ENCODE results near the gene THADA. TPM values are rescaled to one million over a fixed set of nuclear protein-coding genes. Genes with fewer than 3 reads are reported as not detected.

THADA gene
- total RNA-seq, 1 donor from 2014 or later: 32.9 TPM

DNA sequence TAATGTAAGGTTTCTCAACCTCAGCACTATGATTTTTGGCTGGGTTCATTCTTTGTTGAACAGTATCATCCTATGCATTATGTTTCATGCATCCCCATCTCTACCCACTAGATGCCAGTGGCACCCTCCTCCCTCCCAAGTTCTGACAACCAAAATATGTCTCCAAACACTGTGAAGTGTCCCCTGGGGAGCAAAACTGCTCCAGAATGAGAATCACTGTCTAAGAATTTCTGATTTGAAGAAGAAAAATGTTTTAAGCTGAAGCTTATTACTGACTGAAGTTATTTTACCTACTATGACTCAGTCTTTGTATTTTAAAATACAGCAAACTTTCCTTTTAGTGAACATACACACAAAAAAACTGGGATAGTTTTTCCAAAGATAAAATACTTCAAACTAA, 3.4 kb downstream of the THADA start:
- intact Hi-C loops (cut with DNase I): no loop called here
- Histone ChIP-seq H3K27ac (no peak overlapping the region), H3K36me3 (peaks cover 46% of the 10 kb centered on the region), H3K4me1 (peaks cover 15% of the 10 kb centered on the region), H3K9me3 (no peaks in the 10 kb centered on the region), H3K27me3 (no peaks in the 10 kb centered on the region), H3K4me3 (no peak overlapping the region)
- ATAC-seq (no peak), DNase-seq (no peak)
- TF ChIP-seq CTCF (IDR thresholded peaks at IDR 0.05): no peak

GRCh38 chr2:43585708-43586107, 10.1 kb downstream of the THADA start:
- Histone ChIP-seq H3K4me1 (no peaks in the 10 kb centered on the region), H3K9me3 (no peaks in the 10 kb centered on the region), H3K36me3 (peaks cover 83% of the 10 kb centered on the region), H3K27me3 (no peaks in the 10 kb centered on the region), H3K4me3 (no peak overlapping the region), H3K27ac (no peak overlapping the region)
- ATAC-seq (no peak), DNase-seq (no peak)
- intact Hi-C loops (cut with DNase I): no loop called here
- TF ChIP-seq CTCF (IDR thresholded peaks at IDR 0.05): no peak

DNA sequence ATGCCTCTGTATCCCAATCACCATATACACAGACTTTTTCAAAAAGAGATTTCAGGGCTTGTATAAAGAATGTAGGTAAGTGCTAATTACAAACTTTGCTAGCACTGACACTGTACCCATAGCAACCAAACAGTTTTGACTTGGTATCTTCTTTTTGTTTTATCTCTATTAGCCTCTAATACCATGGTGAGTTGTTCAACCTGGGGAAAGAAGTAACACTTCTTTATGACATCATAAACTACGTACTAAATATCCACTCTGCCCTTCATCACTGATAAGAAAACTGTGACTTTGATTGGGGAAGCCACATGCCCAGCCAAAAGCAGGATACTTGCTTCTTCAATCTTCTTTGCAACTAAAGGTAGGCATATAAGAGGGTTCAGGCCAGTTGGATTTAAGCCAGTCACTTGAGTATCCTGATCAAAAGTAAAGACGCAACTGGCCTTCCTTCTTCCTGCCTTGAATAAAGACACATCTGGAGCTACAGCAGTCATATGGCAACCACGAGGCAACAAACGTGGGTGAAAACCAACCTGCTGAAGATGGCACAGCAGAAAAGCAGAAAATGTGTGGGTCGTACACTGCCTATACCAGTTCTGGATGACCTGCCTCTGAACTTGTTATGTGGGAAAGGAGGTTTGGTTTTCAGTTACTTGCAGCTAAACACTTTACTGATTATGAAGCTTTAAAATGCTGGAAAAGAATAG, 16.4 kb downstream of the THADA start:
- H3K27ac ChIP-seq: no peak overlapping the region
- ATAC-seq (no peak), DNase-seq (no peak)
- intact Hi-C loops (cut with DNase I): no loop called here
- H3K36me3 ChIP-seq: peaks cover 82% of the 10 kb centered on the region
- no peaks in the 10 kb centered on the region for H3K9me3 ChIP-seq
- H3K4me1 ChIP-seq: no peaks in the 10 kb centered on the region
- no peaks in the 10 kb centered on the region for H3K27me3 ChIP-seq
- no peak overlapping the region for H3K4me3 ChIP-seq
- no peak for TF ChIP-seq CTCF (IDR thresholded peaks at IDR 0.05)

- no peak overlapping the region for H3K27ac ChIP-seq
- peak; percentile 80 for TF ChIP-seq CTCF (IDR thresholded peaks at IDR 0.05)
- no peak overlapping the region for H3K4me3 ChIP-seq
- intact Hi-C loops (cut with DNase I): no loop called here
- peaks cover 88% of the 10 kb centered on the region for H3K36me3 ChIP-seq
- no peaks in the 10 kb centered on the region for H3K9me3 ChIP-seq
- DNase-seq (no peak), ATAC-seq (peak; percentile 43)
- H3K4me1 ChIP-seq: no peaks in the 10 kb centered on the region
- no peaks in the 10 kb centered on the region for H3K27me3 ChIP-seq
These were observed 18.6 kb downstream of the THADA start for GRCh38 chr2:43576981-43577892.

DNA sequence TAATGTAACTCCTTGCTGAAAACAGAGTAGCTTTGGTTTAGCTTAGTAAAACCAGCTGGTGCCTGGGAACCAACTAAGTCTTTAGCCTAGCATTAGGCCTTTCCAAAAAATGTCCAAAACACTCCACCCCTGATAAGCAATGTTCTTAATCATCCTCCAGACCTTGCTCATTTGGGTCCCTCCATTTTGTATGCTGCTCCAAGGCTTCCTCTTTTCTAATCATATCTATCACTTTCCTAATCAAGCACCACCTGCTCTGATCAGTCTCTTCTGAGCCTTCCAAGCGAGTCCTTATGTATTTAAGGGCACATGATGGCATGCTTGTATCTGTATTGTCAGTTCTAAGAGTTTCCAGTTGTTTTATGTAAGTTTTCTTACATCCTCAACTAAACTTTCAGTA, 23.6 kb downstream of the THADA start:
- H3K9me3 ChIP-seq: no peaks in the 10 kb centered on the region
- no peak overlapping the region for H3K4me3 ChIP-seq
- ATAC-seq (no peak), DNase-seq (no peak)
- no peaks in the 10 kb centered on the region for H3K4me1 ChIP-seq
- no peak for TF ChIP-seq CTCF (IDR thresholded peaks at IDR 0.05)
- H3K27ac ChIP-seq: no peak overlapping the region
- intact Hi-C loops (cut with DNase I): no loop called here
- H3K27me3 ChIP-seq: no peaks in the 10 kb centered on the region
- peaks cover 87% of the 10 kb centered on the region for H3K36me3 ChIP-seq
